Activated CD8-positive, alpha-beta memory T cell treated with anti-CD3 and anti-CD28 coated beads, Interleukin-2, amount 10 ng/mL, durations not matched to agents 7 days and 5 days (primary cell): ENCODE data around the gene PBX1. TPM values are rescaled to one million over a fixed set of nuclear protein-coding genes. Genes with fewer than 3 reads are reported as not detected.

Experiments
- ATAC-seq: fragments of 150-1000 bp; cut with Tn5 transposase; one replicate; pipeline ENCODE4 v1.10.0; 2021; ENCODE audit warnings: moderate library complexity
- CTCF ChIA-PET: fragments of 350-600 bp; sonication (Branson Sonifier 250); formaldehyde crosslinking; loops from one replicate; lab custom pipeline; 2021; ENCODE audit warnings: antibody characterized with exemption; lab: Charles Lee
- DNase-seq: peaks from one replicate; pipeline ENCODE4 v3.0.0-alpha.2; 2020
- H3K27ac Mint-ChIP-seq: one replicate; pipeline ENCODE4 v1.8.0; 2021; ENCODE audit warnings: mild to moderate bottlenecking, mixed read lengths
- H3K27me3 Mint-ChIP-seq: one replicate; pipeline ENCODE4 v1.8.0; 2021; ENCODE audit warnings: mixed read lengths
- H3K36me3 Mint-ChIP-seq: one replicate; pipeline ENCODE4 v1.8.0; 2021; ENCODE audit warnings: mild to moderate bottlenecking, mixed read lengths
- H3K4me1 Mint-ChIP-seq: one replicate; pipeline ENCODE4 v1.8.0; 2021; ENCODE audit warnings: mixed read lengths
- H3K4me3 Mint-ChIP-seq: one replicate; pipeline ENCODE4 v1.8.0; 2021; ENCODE audit warnings: mild to moderate bottlenecking, moderate library complexity, mixed read lengths
- H3K9me3 Mint-ChIP-seq: one replicate; pipeline ENCODE4 v1.8.0; 2022; ENCODE audit warnings: low read depth, mixed read lengths
- total RNA-seq, 2 experiments: library from RNA; stranded (reverse); gene quantifications; one replicate each; pipeline ENCODE4 v1.2.3, GENCODE V29; 2021

The PBX1 gene
- total RNA-seq, 2 experiments from 2014 or later = not detected

- ATAC-seq (no peak), DNase-seq (no peak)
- Mint-ChIP-seq H3K27me3 (no peaks in the 10 kb centered on the region), H3K27ac (no peak overlapping the region), H3K9me3 (no peaks in the 10 kb centered on the region), H3K4me3 (no peak overlapping the region), H3K36me3 (no peaks in the 10 kb centered on the region), H3K4me1 (no peaks in the 10 kb centered on the region)
- CTCF ChIA-PET = no interaction called here
Measured at GRCh38 chr1:164605254-164606091, 46.5 kb downstream of the PBX1 start.

- H3K4me3 Mint-ChIP-seq = no peak overlapping the region
- no peaks in the 10 kb centered on the region for H3K36me3 Mint-ChIP-seq
- CTCF ChIA-PET = no interaction called here
- no peak overlapping the region for H3K27ac Mint-ChIP-seq
- H3K27me3 Mint-ChIP-seq = no peaks in the 10 kb centered on the region
- DNase-seq = no peak
- ATAC-seq = no peak
- no peaks in the 10 kb centered on the region for H3K9me3 Mint-ChIP-seq
- no peaks in the 10 kb centered on the region for H3K4me1 Mint-ChIP-seq
Measured at GRCh38 chr1:164607351-164607750, 48.4 kb downstream of the PBX1 start.

- Mint-ChIP-seq H3K36me3 (no peaks in the 10 kb centered on the region), H3K4me3 (no peak overlapping the region), H3K9me3 (no peaks in the 10 kb centered on the region), H3K27ac (no peak overlapping the region), H3K4me1 (no peaks in the 10 kb centered on the region), H3K27me3 (no peaks in the 10 kb centered on the region)
- DNase-seq = no peak
- no peak for ATAC-seq
- CTCF ChIA-PET = no interaction called here
Measured at GRCh38 chr1:164608651-164609057, 49.7 kb downstream of the PBX1 start.

GRCh38 chr1:164609089-164609488, 50.1 kb downstream of the PBX1 start:
- CTCF ChIA-PET = no interaction called here
- no peak for DNase-seq
- H3K27ac Mint-ChIP-seq = no peak overlapping the region
- H3K27me3 Mint-ChIP-seq = no peaks in the 10 kb centered on the region
- H3K4me3 Mint-ChIP-seq = no peak overlapping the region
- H3K36me3 Mint-ChIP-seq = no peaks in the 10 kb centered on the region
- no peak for ATAC-seq
- no peaks in the 10 kb centered on the region for H3K4me1 Mint-ChIP-seq
- H3K9me3 Mint-ChIP-seq = no peaks in the 10 kb centered on the region

- H3K9me3 Mint-ChIP-seq = no peaks in the 10 kb centered on the region
- no peaks in the 10 kb centered on the region for H3K4me1 Mint-ChIP-seq
- no peak for DNase-seq
- no peak for ATAC-seq
- CTCF ChIA-PET = no interaction called here
- no peak overlapping the region for H3K27ac Mint-ChIP-seq
- H3K36me3 Mint-ChIP-seq = no peaks in the 10 kb centered on the region
- no peaks in the 10 kb centered on the region for H3K27me3 Mint-ChIP-seq
- H3K4me3 Mint-ChIP-seq = no peak overlapping the region
Measured at GRCh38 chr1:164610538-164611222, 51.7 kb downstream of the PBX1 start.

- H3K4me3 Mint-ChIP-seq = no peak overlapping the region
- H3K9me3 Mint-ChIP-seq = no peaks in the 10 kb centered on the region
- ATAC-seq (no peak), DNase-seq (no peak)
- no peaks in the 10 kb centered on the region for H3K4me1 Mint-ChIP-seq
- CTCF ChIA-PET = no interaction called here
- no peaks in the 10 kb centered on the region for H3K27me3 Mint-ChIP-seq
- no peak overlapping the region for H3K27ac Mint-ChIP-seq
- H3K36me3 Mint-ChIP-seq = no peaks in the 10 kb centered on the region
Measured at GRCh38 chr1:164611754-164612642, 53.0 kb downstream of the PBX1 start.

GRCh38 chr1:164613176-164613575, 54.2 kb downstream of the PBX1 start:
- DNase-seq (no peak), ATAC-seq (no peak)
- CTCF ChIA-PET = no interaction called here
- Mint-ChIP-seq H3K4me1 (no peaks in the 10 kb centered on the region), H3K36me3 (no peaks in the 10 kb centered on the region), H3K4me3 (no peak overlapping the region), H3K27ac (no peak overlapping the region), H3K9me3 (no peaks in the 10 kb centered on the region), H3K27me3 (no peaks in the 10 kb centered on the region)

- CTCF ChIA-PET = no interaction called here
- H3K4me1 Mint-ChIP-seq = no peaks in the 10 kb centered on the region
- H3K27me3 Mint-ChIP-seq = no peaks in the 10 kb centered on the region
- no peak for ATAC-seq
- no peaks in the 10 kb centered on the region for H3K9me3 Mint-ChIP-seq
- H3K4me3 Mint-ChIP-seq = no peak overlapping the region
- H3K36me3 Mint-ChIP-seq = no peaks in the 10 kb centered on the region
- DNase-seq = no peak
- no peak overlapping the region for H3K27ac Mint-ChIP-seq
Measured at GRCh38 chr1:164614316-164614715, 55.3 kb downstream of the PBX1 start.

- Mint-ChIP-seq H3K36me3 (no peaks in the 10 kb centered on the region), H3K27me3 (no peaks in the 10 kb centered on the region), H3K27ac (no peak overlapping the region), H3K4me3 (no peak overlapping the region), H3K9me3 (no peaks in the 10 kb centered on the region), H3K4me1 (no peaks in the 10 kb centered on the region)
- DNase-seq (no peak), ATAC-seq (no peak)
- CTCF ChIA-PET = no interaction called here
Measured at GRCh38 chr1:164617377-164618201, 58.6 kb downstream of the PBX1 start.

GRCh38 chr1:164618202-164618564, 59.2 kb downstream of the PBX1 start:
- Mint-ChIP-seq H3K27me3 (no peaks in the 10 kb centered on the region), H3K36me3 (no peaks in the 10 kb centered on the region), H3K27ac (no peak overlapping the region), H3K4me3 (no peak overlapping the region), H3K4me1 (no peaks in the 10 kb centered on the region), H3K9me3 (no peaks in the 10 kb centered on the region)
- ATAC-seq = no peak
- no peak for DNase-seq
- CTCF ChIA-PET = no interaction called here

- no peak overlapping the region for H3K27ac Mint-ChIP-seq
- H3K27me3 Mint-ChIP-seq = no peaks in the 10 kb centered on the region
- ATAC-seq (no peak), DNase-seq (no peak)
- no peaks in the 10 kb centered on the region for H3K36me3 Mint-ChIP-seq
- H3K9me3 Mint-ChIP-seq = no peaks in the 10 kb centered on the region
- no peaks in the 10 kb centered on the region for H3K4me1 Mint-ChIP-seq
- CTCF ChIA-PET = no interaction called here
- no peak overlapping the region for H3K4me3 Mint-ChIP-seq
Measured at GRCh38 chr1:164619006-164619784, 60.2 kb downstream of the PBX1 start.

- no peaks in the 10 kb centered on the region for H3K9me3 Mint-ChIP-seq
- CTCF ChIA-PET = no interaction called here
- ATAC-seq = no peak
- no peak overlapping the region for H3K27ac Mint-ChIP-seq
- no peaks in the 10 kb centered on the region for H3K36me3 Mint-ChIP-seq
- no peak overlapping the region for H3K4me3 Mint-ChIP-seq
- no peaks in the 10 kb centered on the region for H3K27me3 Mint-ChIP-seq
- DNase-seq = no peak
- no peaks in the 10 kb centered on the region for H3K4me1 Mint-ChIP-seq
Measured at GRCh38 chr1:164622068-164622845, 63.3 kb downstream of the PBX1 start.
